ENCODE data around the gene CWC27.

The CWC27 gene

DNA sequence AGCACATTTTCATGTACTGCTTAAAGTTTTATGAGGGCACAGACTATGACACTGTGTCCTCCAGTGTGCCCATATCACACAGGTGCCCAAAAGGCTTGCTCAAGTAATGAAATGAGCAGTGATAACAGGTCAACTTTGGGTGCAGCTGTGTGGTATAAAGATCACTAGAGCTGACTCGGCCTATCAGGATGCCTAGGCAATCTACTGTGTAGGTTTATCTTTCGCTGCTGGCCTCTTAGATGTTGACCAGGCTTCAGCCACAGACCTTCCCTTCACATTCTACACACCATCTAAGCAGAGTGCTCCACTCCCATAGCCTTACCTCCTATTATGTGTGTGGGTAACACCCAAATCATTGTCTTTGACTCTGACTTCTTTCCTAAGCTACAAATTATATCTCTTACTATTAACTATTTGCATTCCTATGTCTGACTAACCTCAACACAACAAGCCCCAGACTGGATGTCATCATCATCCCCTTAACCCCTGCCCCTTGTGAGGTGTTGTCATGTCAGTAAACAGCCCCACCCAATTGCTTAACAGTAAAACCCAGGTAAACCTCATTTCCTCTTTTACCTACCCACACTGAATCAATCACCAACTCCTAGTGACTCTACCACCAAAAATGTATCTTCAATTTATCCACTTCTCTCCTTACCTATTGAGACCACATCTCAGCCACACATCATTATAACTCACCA lies 2.8 kb upstream of the CWC27 start:
- H3K4me3 ChIP-seq (ENCODE audit: low read depth, low read length): no peak overlapping the region
- DNase-seq (ENCODE audit: low read depth): no peak
- TF ChIP-seq, protein P1, sequence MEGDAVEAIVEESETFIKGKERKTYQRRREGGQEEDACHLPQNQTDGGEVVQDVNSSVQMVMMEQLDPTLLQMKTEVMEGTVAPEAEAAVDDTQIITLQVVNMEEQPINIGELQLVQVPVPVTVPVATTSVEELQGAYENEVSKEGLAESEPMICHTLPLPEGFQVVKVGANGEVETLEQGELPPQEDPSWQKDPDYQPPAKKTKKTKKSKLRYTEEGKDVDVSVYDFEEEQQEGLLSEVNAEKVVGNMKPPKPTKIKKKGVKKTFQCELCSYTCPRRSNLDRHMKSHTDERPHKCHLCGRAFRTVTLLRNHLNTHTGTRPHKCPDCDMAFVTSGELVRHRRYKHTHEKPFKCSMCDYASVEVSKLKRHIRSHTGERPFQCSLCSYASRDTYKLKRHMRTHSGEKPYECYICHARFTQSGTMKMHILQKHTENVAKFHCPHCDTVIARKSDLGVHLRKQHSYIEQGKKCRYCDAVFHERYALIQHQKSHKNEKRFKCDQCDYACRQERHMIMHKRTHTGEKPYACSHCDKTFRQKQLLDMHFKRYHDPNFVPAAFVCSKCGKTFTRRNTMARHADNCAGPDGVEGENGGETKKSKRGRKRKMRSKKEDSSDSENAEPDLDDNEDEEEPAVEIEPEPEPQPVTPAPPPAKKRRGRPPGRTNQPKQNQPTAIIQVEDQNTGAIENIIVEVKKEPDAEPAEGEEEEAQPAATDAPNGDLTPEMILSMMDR (IDR thresholded peaks at IDR 0.05; ENCODE audit: insufficient read depth, low read depth, low read length, missing control alignments): no peak

DNA sequence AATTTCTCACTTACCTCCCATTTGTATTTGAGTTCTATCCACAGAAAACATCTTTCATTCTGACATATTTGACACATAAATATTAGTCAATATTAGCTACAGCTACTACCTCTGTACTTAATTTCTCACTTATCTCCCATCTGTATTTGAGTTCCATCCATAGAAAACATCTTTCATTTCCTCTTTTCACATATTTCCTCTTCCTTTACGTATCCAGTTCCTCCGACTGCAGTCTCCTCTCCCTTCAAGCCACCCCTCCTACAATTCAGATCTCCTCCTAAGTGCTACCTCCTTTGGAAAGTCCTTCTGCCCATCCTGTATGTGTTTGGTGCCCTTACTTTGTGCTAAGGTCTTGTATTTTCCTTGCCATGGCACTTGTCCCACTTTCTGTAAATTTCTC lies 1.8 kb upstream of the CWC27 start:
- DNase-seq (ENCODE audit: low read depth): no peak
- peak overlapping the region; percentile 100 for H3K4me3 ChIP-seq (ENCODE audit: low read depth, low read length)
- TF ChIP-seq, protein P1 (IDR thresholded peaks at IDR 0.05; ENCODE audit: insufficient read depth, low read depth, low read length, missing control alignments): no peak

GRCh38 chr5:64767959-64768357 lies 772 bp upstream of the CWC27 start:
- DNase-seq (ENCODE audit: low read depth): peak; percentile 44
- H3K4me3 ChIP-seq (ENCODE audit: low read depth, low read length): peak overlapping the region; percentile 100
- TF ChIP-seq, protein P1 (IDR thresholded peaks at IDR 0.05; ENCODE audit: insufficient read depth, low read depth, low read length, missing control alignments): no peak

GRCh38 chr5:64769855-64770254 lies 1.1 kb downstream of the CWC27 start:
- peak overlapping the region; percentile 100 for H3K4me3 ChIP-seq (ENCODE audit: low read depth, low read length)

GRCh38 chr5:64771736-64772135 lies 3.0 kb downstream of the CWC27 start:
- no peak overlapping the region for H3K4me3 ChIP-seq (ENCODE audit: low read depth, low read length)
- TF ChIP-seq, protein P1 (IDR thresholded peaks at IDR 0.05; ENCODE audit: insufficient read depth, low read depth, low read length, missing control alignments): no peak
- no peak for DNase-seq (ENCODE audit: low read depth)

More at GRCh38 chr5:64769855-64770254, 1.1 kb downstream of the CWC27 start:
- DNase-seq (ENCODE audit: low read depth): no peak
- TF ChIP-seq, protein P1 (IDR thresholded peaks at IDR 0.05; ENCODE audit: insufficient read depth, low read depth, low read length, missing control alignments): no peak

DNA sequence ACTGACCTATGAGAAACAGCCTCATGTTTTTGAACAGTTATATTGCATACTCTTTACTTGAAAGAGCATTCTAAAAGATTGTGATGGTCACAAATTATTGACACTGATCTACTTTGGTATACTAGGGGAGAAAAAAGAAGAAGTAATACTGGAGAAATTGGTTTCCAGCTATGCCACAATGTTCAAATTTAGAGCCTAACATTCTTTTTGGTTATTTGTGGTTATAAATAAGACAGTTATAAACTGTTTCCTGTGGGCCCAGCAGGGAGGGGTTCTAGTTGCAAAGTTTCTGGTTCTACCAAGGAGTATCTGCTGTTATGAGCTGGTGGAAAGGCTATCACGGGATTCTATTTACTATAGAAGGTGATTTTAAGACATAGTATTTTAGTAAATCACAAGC lies 4.8 kb downstream of the CWC27 start:
- TF ChIP-seq, protein P1 (IDR thresholded peaks at IDR 0.05; ENCODE audit: insufficient read depth, low read depth, low read length, missing control alignments): no peak
- peak overlapping the region; percentile 2; the same call in 1 of the 2 replicates for H3K4me3 ChIP-seq (ENCODE audit: low read depth, low read length)
- peak; percentile 72 for DNase-seq (ENCODE audit: low read depth)

- no peak overlapping the region for H3K4me3 ChIP-seq (ENCODE audit: low read depth, low read length)
- TF ChIP-seq, protein P1 (IDR thresholded peaks at IDR 0.05; ENCODE audit: insufficient read depth, low read depth, low read length, missing control alignments): no peak
- no peak for DNase-seq (ENCODE audit: low read depth)
These were observed 6.6 kb downstream of the CWC27 start for GRCh38 chr5:64775291-64775690.

All from GM12865 (cell line).